H1 (cell line): ENCODE results near the gene GABARAPL1.

ENCODE experiments used
- EP300 ChIP-seq, 2 experiments: IDR thresholded peaks; 1 replicate in 1 of 2; 2 replicates in 1 of 2; pipeline ENCODE4 v1.6.1; 2011 to 2012; ENCODE audit warnings: low read depth in 2 of 2, low read length in 2 of 2, mild to moderate bottlenecking in 2 of 2, borderline replicate concordance in 1 of 2, inconsistent platforms in 1 of 2, moderate library complexity in 1 of 2
- RNF2 ChIP-seq: fragments of 200-900, 300-1000 bp; sonication (generic); IDR thresholded peaks from 2 replicates; pipeline ENCODE4 v1.7.1; 2016; ENCODE audit warnings: borderline replicate concordance, low read depth, mild to moderate bottlenecking, antibody characterized with exemption, low read length; ENCODE audit not compliant: poor library complexity, severe bottlenecking; ENCODE audit errors: missing control alignments
- SP1 ChIP-seq: IDR thresholded peaks from 2 replicates; pipeline ENCODE4 v1.6.1; 2011; ENCODE audit warnings: low read depth, low read length
- SRF ChIP-seq: IDR thresholded peaks from 2 replicates; pipeline ENCODE4 v1.6.1; 2011; ENCODE audit warnings: mild to moderate bottlenecking, low read depth, low read length, moderate library complexity
- TAF1 ChIP-seq: IDR thresholded peaks from 2 replicates; pipeline ENCODE4 v1.6.1; 2011; ENCODE audit warnings: mild to moderate bottlenecking, low read depth, low read length
- TF ChIP-seq, protein P1 (sequence below), 3 experiments: IDR thresholded peaks; 1 replicate in 2 of 3; 2 replicates in 1 of 3; pipeline versions ENCODE4 v1.5.1 to v1.6.1; 2011; ENCODE audit warnings: low read length in 3 of 3, mild to moderate bottlenecking in 3 of 3, inconsistent platforms in 2 of 3, low read depth in 1 of 3, moderate library complexity in 1 of 3; ENCODE audit not compliant: insufficient read depth in 1 of 3; ENCODE audit errors: control extremely low read depth in 1 of 3

DNA sequence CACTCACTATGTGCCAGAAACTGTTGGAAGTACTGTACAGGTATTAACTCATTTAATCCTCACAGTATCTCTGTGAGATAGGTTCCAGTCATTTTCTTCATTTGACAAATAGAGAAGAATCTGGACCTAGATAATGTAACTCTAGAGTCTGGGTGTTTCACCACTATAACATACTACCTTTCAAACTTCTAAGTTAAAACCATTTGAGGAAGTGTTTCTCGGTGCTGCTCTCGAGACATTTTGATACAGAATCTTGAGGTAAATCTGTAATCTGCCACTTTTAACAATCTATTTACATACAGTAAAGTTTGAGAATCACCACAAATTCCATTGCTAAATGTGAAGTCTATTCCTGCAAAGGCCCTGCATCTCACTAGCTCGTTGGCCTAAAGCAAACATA is 49.6 kb upstream of the GABARAPL1 start:
- TF ChIP-seq SRF (no peak), TAF1 (no peak), SP1 (no peak), EP300 (IDR thresholded peaks at IDR 0.05; ENCODE audit: borderline replicate concordance in 1 of 2, low read depth in 2 of 2, low read length in 2 of 2) (no peak), RNF2 (no peak)
- TF ChIP-seq, protein P1, sequence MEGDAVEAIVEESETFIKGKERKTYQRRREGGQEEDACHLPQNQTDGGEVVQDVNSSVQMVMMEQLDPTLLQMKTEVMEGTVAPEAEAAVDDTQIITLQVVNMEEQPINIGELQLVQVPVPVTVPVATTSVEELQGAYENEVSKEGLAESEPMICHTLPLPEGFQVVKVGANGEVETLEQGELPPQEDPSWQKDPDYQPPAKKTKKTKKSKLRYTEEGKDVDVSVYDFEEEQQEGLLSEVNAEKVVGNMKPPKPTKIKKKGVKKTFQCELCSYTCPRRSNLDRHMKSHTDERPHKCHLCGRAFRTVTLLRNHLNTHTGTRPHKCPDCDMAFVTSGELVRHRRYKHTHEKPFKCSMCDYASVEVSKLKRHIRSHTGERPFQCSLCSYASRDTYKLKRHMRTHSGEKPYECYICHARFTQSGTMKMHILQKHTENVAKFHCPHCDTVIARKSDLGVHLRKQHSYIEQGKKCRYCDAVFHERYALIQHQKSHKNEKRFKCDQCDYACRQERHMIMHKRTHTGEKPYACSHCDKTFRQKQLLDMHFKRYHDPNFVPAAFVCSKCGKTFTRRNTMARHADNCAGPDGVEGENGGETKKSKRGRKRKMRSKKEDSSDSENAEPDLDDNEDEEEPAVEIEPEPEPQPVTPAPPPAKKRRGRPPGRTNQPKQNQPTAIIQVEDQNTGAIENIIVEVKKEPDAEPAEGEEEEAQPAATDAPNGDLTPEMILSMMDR (IDR thresholded peaks at IDR 0.05; ENCODE audit: control extremely low read depth in 1 of 3, insufficient read depth in 1 of 3, low read depth in 1 of 3, low read length in 3 of 3), result no peak
